HEK293 (cell line): Measurements from ENCODE around the gene UBE2Q1.

Experiments
- CTCF ChIA-PET: fragments of 350-600 bp; formaldehyde crosslinking; extraction: SDS; loops from one replicate; lab custom pipeline; 2021; ENCODE audit warnings: antibody characterized with exemption; lab: Yijun Ruan, JAX
- POLR2A ChIA-PET: fragments of 300-600 bp; formaldehyde crosslinking; extraction: SDS; loops from one replicate; lab custom pipeline; 2020; ENCODE audit warnings: antibody characterized with exemption, inconsistent platforms; lab: Yijun Ruan, JAX
- H3K27ac ChIP-seq: fragments of 200-500 bp; sonication (Bioruptor generic); 2 replicates; pipeline ENCODE4 v1.5.1; 2014; ENCODE audit warnings: low read depth, low read length, control low read depth, inconsistent platforms; ENCODE audit errors: extremely low read depth
- H3K36me3 ChIP-seq, 2 experiments: fragments of 200-500 bp in 1 of 2; sonication (Bioruptor generic) in 1 of 2; 1 replicate in 1 of 2; 2 replicates in 1 of 2; pipeline ENCODE4 v1.5.1; 2014 to 2017; ENCODE audit warnings: inconsistent platforms in 2 of 2, low read length in 2 of 2; ENCODE audit not compliant: control insufficient read depth in 2 of 2, insufficient read depth in 1 of 2
- H3K4me1 ChIP-seq: fragments of 200-500 bp; sonication (Bioruptor generic); 2 replicates; pipeline ENCODE4 v1.5.1; 2014; ENCODE audit warnings: mild to moderate bottlenecking, low read length, inconsistent platforms; ENCODE audit not compliant: control insufficient read depth, insufficient read depth
- H3K4me3 ChIP-seq: 2 replicates; pipeline ENCODE4 v1.5.1; 2011; ENCODE audit warnings: low read depth, mild to moderate bottlenecking, control low read depth, low read length, moderate library complexity
- H3K9me3 ChIP-seq: fragments of 200-500 bp; sonication (Bioruptor generic); 2 replicates; pipeline ENCODE4 v1.5.1; 2014; ENCODE audit warnings: low read depth, low read length, inconsistent platforms; ENCODE audit not compliant: control insufficient read depth, insufficient read depth
- FEZF1 ChIP-seq: fragments of 450-650 bp; formaldehyde crosslinking; IDR thresholded peaks from 2 replicates; pipeline ENCODE4 v1.5.1; 2016; ENCODE audit warnings: missing biosample characterization, missing genetic modification characterization
- KLF1 ChIP-seq: fragments of 450-650 bp; formaldehyde crosslinking; IDR thresholded peaks from 2 replicates; pipeline ENCODE4 v1.5.1; 2016; ENCODE audit warnings: missing biosample characterization, missing genetic modification characterization
- OSR2 ChIP-seq: fragments of 450-650 bp; formaldehyde crosslinking; IDR thresholded peaks from 2 replicates; pipeline ENCODE4 v1.5.1; 2016; ENCODE audit warnings: missing biosample characterization, missing genetic modification characterization
- RBAK ChIP-seq: fragments of 450-650 bp; formaldehyde crosslinking; IDR thresholded peaks from 2 replicates; pipeline ENCODE4 v1.5.1; 2016; ENCODE audit warnings: missing biosample characterization, missing genetic modification characterization
- SCRT2 ChIP-seq: fragments of 450-650 bp; formaldehyde crosslinking; IDR thresholded peaks from 2 replicates; pipeline ENCODE4 v1.5.1; 2016; ENCODE audit warnings: missing biosample characterization, missing genetic modification characterization
- TCF7L2 ChIP-seq: IDR thresholded peaks from 2 replicates; pipeline ENCODE4 v1.6.1; 2011; ENCODE audit warnings: low read depth, mild to moderate bottlenecking, inconsistent platforms, low read length, moderate library complexity, borderline replicate concordance
- ZBTB11 ChIP-seq: fragments of 450-650 bp; formaldehyde crosslinking; conservative IDR thresholded peaks from 2 replicates; pipeline ENCODE4 v1.5.1; 2016; ENCODE audit warnings: low read depth, missing biosample characterization, missing genetic modification characterization
- ZFP69B ChIP-seq: fragments of 450-650 bp; formaldehyde crosslinking; IDR thresholded peaks from 2 replicates; pipeline ENCODE4 v1.5.1; 2016; ENCODE audit warnings: missing biosample characterization, missing genetic modification characterization
- ZNF132 ChIP-seq: fragments of 450-650 bp; formaldehyde crosslinking; IDR thresholded peaks from 2 replicates; pipeline ENCODE4 v1.5.1; 2017; ENCODE audit warnings: missing biosample characterization, missing genetic modification characterization, borderline replicate concordance
- ZNF146 ChIP-seq: fragments of 450-650 bp; formaldehyde crosslinking; IDR thresholded peaks from 2 replicates; pipeline ENCODE4 v1.5.1; 2016; ENCODE audit warnings: missing biosample characterization, missing genetic modification characterization
- ZNF175 ChIP-seq: fragments of 450-650 bp; formaldehyde crosslinking; IDR thresholded peaks from 2 replicates; pipeline ENCODE4 v1.5.1; 2016; ENCODE audit warnings: missing biosample characterization, missing genetic modification characterization
- ZNF211 ChIP-seq: fragments of 450-650 bp; formaldehyde crosslinking; IDR thresholded peaks from 2 replicates; pipeline ENCODE4 v1.5.1; 2016; ENCODE audit warnings: low read depth, missing biosample characterization, missing genetic modification characterization
- ZNF214 ChIP-seq: fragments of 450-650 bp; formaldehyde crosslinking; IDR thresholded peaks from 2 replicates; pipeline ENCODE4 v1.5.1; 2017; ENCODE audit warnings: missing biosample characterization, mild to moderate bottlenecking, missing genetic modification characterization, borderline replicate concordance
- ZNF302 ChIP-seq: fragments of 450-650 bp; formaldehyde crosslinking; IDR thresholded peaks from 2 replicates; pipeline ENCODE4 v1.5.1; 2016; ENCODE audit warnings: missing biosample characterization, missing genetic modification characterization, low read depth
- ZNF311 ChIP-seq: fragments of 450-650 bp; formaldehyde crosslinking; IDR thresholded peaks from 2 replicates; pipeline ENCODE4 v1.5.1; 2017; ENCODE audit warnings: missing biosample characterization, missing genetic modification characterization, borderline replicate concordance
- ZNF426 ChIP-seq: fragments of 450-650 bp; formaldehyde crosslinking; IDR thresholded peaks from 2 replicates; pipeline ENCODE4 v1.5.1; 2017; ENCODE audit warnings: missing biosample characterization, missing genetic modification characterization, mild to moderate bottlenecking, inconsistent platforms, moderate library complexity
- ZNF473 ChIP-seq: fragments of 450-650 bp; formaldehyde crosslinking; IDR thresholded peaks from 2 replicates; pipeline ENCODE4 v1.5.1; 2017; ENCODE audit warnings: missing biosample characterization, missing genetic modification characterization
- TF ChIP-seq, protein P1 (sequence below): sonication (generic); formaldehyde crosslinking; IDR thresholded peaks from 2 replicates; pipeline ENCODE4 v1.8.1; 2022; ENCODE audit warnings: mild to moderate bottlenecking, moderate library complexity, missing genetic modification reagents
- TF ChIP-seq, protein P2 (sequence below): fragments of 450-650 bp; formaldehyde crosslinking; IDR thresholded peaks from 2 replicates; pipeline ENCODE4 v1.5.1; 2016; ENCODE audit warnings: missing biosample characterization, missing genetic modification characterization
- TF ChIP-seq, protein P3 (sequence below): fragments of 450-650 bp; formaldehyde crosslinking; IDR thresholded peaks from 2 replicates; pipeline ENCODE4 v1.5.1; 2016; ENCODE audit warnings: missing biosample characterization, missing genetic modification characterization

The UBE2Q1 gene

DNA sequence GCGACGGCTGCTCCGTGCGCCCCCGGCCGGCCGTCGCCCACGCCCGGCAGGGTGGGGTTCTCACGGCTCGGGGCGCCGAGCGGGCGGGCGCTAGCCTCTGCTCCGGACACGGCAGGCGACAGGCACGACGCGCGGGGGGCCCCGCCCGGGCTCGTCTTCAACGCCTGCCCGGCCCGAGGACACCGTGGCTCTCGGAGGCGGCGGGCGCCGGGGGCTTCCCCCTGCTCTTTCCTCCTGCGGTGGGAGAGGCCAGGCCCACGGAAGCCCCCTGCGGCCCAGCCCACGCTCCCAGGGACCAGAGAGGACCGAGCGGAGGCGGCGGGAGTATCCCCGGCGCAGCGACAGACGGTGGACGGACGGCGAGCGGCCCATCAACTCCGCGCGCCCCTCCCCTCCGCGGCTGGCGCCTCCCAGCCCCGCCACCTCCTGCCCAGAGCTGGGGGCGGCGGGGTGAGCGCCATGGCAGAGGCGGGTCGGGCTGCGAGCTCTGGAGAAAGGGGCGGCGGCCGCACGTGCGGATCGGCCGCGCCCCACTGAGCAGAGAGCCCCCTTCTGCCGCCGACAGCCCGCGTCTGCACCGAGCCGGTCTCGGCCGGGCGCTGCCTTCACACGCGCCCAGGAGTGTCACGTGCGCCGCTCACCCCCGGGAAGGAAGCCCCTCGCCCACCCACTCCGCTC, 56.3 kb downstream of the UBE2Q1 start, which contains the start of the genes SHE and TDRD10:
TSS of gene SHE (minus strand) at position 347 of the 678 bp plus-strand sequence. CDS start 386 bp downstream, outside the sequence.
TSS of gene TDRD10 (plus strand) at position 154 of the 678 bp plus-strand sequence. CDS start 4,685 bp downstream, outside the sequence.
- H3K4me1 ChIP-seq, result no peaks in the 10 kb centered on the region

DNA sequence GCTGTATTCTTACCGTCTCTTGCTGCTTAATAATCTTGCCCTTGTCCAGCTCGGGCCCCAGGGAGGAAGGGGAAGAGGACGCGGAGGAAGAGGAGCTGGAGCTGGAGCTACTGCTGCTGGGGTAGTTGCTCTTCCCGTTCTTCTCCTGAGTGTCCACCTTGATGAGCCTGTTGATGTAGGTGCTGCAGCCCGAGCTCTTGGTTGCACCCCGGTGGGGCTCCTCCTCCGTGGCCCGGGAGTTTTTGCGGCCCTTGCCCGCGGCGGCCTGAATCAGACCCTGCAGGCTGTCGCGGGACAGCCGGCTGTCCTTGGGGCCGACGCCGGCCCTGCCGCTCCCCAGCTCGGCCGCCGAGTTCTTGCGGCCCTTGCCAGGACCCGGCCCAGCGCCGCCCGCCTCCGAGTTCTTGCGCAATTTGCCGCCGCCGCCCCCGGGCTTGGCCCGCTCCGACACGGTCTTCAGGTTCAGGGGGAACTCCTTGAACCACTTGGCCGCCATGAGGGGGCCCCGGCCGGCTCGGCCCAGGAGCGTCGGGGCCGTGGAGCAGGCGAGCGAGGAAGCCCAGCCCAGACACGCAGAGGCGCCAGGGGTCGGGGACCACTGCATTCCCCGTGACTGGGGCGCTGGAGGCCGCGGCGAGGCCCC, 56.9 kb downstream of the UBE2Q1 start:
- ChIA-PET CTCF (no interaction called here), POLR2A (no interaction called here)
- H3K9me3 ChIP-seq, result no peaks in the 10 kb centered on the region
- H3K36me3 ChIP-seq, result no peaks in the 10 kb centered on the region
- no peak overlapping the region; the same call in 1 of the 2 replicates for H3K27ac ChIP-seq
- TF ChIP-seq TCF7L2 (no peak), ZNF175 (tag by site-specific recombination) (no peak), ZFP69B (no peak), ZNF473 (tag by site-specific recombination) (no peak), OSR2 (tag by site-specific recombination) (no peak), ZNF146 (tag by site-specific recombination) (no peak)
- TF ChIP-seq, protein P1, sequence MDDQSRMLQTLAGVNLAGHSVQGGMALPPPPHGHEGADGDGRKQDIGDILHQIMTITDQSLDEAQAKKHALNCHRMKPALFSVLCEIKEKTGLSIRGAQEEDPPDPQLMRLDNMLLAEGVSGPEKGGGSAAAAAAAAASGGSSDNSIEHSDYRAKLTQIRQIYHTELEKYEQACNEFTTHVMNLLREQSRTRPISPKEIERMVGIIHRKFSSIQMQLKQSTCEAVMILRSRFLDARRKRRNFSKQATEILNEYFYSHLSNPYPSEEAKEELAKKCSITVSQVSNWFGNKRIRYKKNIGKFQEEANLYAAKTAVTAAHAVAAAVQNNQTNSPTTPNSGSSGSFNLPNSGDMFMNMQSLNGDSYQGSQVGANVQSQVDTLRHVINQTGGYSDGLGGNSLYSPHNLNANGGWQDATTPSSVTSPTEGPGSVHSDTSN (CRISPR knock-in tag), result 0 out of 2 replicates have a peak, but pooled peaks have one; percentile 41
- H3K4me3 ChIP-seq, result no peak overlapping the region
- no peaks in the 10 kb centered on the region for H3K4me1 ChIP-seq

More for the DNA sequence above, 56.3 kb downstream of the UBE2Q1 start, which contains the start of the genes SHE and TDRD10:
- Histone ChIP-seq H3K4me3 (no peak within 1 kb of the TSS), H3K9me3 (no peaks in the 10 kb centered on the region), H3K27ac (no peak within 1 kb of the TSS; the same call in 1 of the 2 replicates), H3K36me3 (no peaks in the 10 kb centered on the region)
- POLR2A ChIA-PET, result no interaction called here
- CTCF ChIA-PET, result no interaction called here
- TF ChIP-seq ZNF311 (tag by site-specific recombination), result no peak
- TF ChIP-seq ZNF132 (tag by site-specific recombination), result no peak
- no peak for TF ChIP-seq KLF1
- no peak for TF ChIP-seq ZNF211 (tag by site-specific recombination)
- no peak for TF ChIP-seq ZNF302 (tag by site-specific recombination)
- TF ChIP-seq ZNF214, result no peak
- no peak for TF ChIP-seq SCRT2 (tag by site-specific recombination)
- TF ChIP-seq, protein P2, sequence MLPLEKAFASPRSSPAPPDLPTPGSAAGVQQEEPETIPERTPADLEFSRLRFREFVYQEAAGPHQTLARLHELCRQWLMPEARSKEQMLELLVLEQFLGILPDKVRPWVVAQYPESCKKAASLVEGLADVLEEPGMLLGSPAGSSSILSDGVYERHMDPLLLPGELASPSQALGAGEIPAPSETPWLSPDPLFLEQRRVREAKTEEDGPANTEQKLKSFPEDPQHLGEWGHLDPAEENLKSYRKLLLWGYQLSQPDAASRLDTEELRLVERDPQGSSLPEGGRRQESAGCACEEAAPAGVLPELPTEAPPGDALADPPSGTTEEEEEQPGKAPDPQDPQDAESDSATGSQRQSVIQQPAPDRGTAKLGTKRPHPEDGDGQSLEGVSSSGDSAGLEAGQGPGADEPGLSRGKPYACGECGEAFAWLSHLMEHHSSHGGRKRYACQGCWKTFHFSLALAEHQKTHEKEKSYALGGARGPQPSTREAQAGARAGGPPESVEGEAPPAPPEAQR (tag by site-specific recombination), result no peak
- no peak for TF ChIP-seq RBAK (tag by site-specific recombination)
- no peak for TF ChIP-seq ZNF426 (tag by site-specific recombination)
- TF ChIP-seq ZBTB11 (tag by site-specific recombination), result no peak
- TF ChIP-seq, protein P3, sequence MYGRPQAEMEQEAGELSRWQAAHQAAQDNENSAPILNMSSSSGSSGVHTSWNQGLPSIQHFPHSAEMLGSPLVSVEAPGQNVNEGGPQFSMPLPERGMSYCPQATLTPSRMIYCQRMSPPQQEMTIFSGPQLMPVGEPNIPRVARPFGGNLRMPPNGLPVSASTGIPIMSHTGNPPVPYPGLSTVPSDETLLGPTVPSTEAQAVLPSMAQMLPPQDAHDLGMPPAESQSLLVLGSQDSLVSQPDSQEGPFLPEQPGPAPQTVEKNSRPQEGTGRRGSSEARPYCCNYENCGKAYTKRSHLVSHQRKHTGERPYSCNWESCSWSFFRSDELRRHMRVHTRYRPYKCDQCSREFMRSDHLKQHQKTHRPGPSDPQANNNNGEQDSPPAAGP (tag by site-specific recombination), result no peak
- no peak for TF ChIP-seq FEZF1 (tag by site-specific recombination)
